ENCODE results near the gene HCAR2.
"Not testable (repeated sequence)": the region's sequence is repeated elsewhere in the genome, so short reads cannot be mapped to it uniquely, and the experiment has no call there.

- not testable (repeated sequence) for TF ChIP-seq TAF1 (IDR thresholded peaks at IDR 0.05; ENCODE audit: borderline replicate concordance, insufficient read depth, low read length); POLR2AphosphoS5 (IDR thresholded peaks at IDR 0.05; ENCODE audit: low read depth, low read length); REST (IDR thresholded peaks at IDR 0.05; ENCODE audit: insufficient read depth in 1 of 2, low read depth in 2 of 2, low read length in 2 of 2)
Measured at GRCh38 chr12:122702890-122703611, at the start of gene HCAR2.
